ENCODE measurements around the gene CYP4F2. TPM values are rescaled to one million over a fixed set of nuclear protein-coding genes. Genes with fewer than 3 reads are reported as not detected.
"Not testable (repeated sequence)": the region's sequence is repeated elsewhere in the genome, so short reads cannot be mapped to it uniquely, and the experiment has no call there.

CYP4F2 gene
- total RNA-seq, 2 donors from 2014 or later = not detected

DNA sequence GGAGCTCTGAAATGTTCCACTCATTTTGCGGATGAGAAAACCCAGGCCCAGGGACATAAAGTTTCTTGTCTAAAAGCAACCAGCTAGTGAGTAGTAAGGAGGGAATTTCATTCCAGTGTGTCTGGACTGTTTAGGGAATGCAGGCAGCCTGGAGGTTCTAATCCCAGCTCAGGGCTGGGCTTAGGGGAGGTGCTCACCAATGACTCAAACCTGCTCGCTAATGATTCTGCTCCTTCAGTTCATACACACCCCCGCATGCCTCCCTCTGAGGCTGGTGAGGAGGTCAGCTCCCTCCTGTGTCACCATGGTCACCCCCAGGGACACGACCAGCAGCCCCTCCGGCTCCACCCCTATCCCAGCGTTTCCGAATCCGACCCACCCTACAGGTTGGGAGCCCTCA, 34.6 kb downstream of the CYP4F2 start:
- no peak for DNase-seq (ENCODE audit: low spot score)
- Histone ChIP-seq H3K27ac (no peak overlapping the region), H3K27me3 (no peaks in the 10 kb centered on the region), H3K9me3 (no peaks in the 10 kb centered on the region), H3K4me3 (no peak overlapping the region), H3K36me3 (no peaks in the 10 kb centered on the region), H3K4me1 (no peaks in the 10 kb centered on the region)
- TF ChIP-seq, protein P1, sequence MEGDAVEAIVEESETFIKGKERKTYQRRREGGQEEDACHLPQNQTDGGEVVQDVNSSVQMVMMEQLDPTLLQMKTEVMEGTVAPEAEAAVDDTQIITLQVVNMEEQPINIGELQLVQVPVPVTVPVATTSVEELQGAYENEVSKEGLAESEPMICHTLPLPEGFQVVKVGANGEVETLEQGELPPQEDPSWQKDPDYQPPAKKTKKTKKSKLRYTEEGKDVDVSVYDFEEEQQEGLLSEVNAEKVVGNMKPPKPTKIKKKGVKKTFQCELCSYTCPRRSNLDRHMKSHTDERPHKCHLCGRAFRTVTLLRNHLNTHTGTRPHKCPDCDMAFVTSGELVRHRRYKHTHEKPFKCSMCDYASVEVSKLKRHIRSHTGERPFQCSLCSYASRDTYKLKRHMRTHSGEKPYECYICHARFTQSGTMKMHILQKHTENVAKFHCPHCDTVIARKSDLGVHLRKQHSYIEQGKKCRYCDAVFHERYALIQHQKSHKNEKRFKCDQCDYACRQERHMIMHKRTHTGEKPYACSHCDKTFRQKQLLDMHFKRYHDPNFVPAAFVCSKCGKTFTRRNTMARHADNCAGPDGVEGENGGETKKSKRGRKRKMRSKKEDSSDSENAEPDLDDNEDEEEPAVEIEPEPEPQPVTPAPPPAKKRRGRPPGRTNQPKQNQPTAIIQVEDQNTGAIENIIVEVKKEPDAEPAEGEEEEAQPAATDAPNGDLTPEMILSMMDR (IDR thresholded peaks at IDR 0.05) = no peak

DNA sequence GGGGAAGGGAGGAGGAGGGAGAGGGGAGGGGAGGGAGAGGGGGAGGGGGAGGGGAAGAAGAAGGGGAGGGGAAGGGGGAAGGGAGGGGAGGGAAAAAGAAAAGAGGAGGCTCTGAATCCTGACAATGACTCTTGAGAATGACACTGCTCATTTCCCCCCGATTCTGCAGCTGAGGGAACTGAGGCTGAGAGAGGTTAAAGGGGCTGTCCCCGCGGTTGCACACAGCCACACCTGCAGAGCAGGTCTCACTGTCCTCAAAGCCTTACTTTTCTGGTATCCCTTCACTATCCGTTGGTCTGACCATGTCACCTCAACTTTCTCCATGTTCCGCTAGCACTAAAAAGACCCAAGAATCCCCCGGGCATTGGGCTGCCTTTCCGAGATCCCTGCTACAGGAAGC, 35.4 kb downstream of the CYP4F2 start:
- Histone ChIP-seq H3K4me3 (no peak overlapping the region), H3K9me3 (no peaks in the 10 kb centered on the region), H3K27me3 (no peaks in the 10 kb centered on the region), H3K36me3 (no peaks in the 10 kb centered on the region), H3K27ac (no peak overlapping the region), H3K4me1 (no peaks in the 10 kb centered on the region)
- TF ChIP-seq, protein P1 (IDR thresholded peaks at IDR 0.05) = no peak
- no peak for DNase-seq (ENCODE audit: low spot score)

DNA sequence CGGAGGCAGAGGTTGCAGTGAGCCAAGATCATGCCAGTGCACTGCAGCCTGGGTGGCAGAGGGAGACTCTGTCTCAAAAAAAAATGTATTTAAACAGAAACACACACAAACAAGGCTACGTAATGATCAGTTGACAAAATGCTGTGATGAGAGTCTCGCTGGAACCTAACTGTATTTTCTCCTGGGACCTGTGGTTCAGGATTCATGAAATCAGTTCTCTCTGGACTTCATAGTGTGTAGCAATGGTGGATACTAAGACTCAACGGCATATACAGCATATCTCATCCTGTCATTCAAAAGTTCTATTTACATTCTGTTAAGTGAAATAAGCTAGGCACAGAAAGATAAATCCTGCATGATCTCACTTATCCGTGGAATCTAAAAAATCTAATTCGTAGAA, 37.4 kb downstream of the CYP4F2 start:
- DNase-seq (ENCODE audit: low spot score) = no peak
- H3K27ac ChIP-seq = no peak overlapping the region
- H3K4me3 ChIP-seq = no peak overlapping the region
- TF ChIP-seq, protein P1 (IDR thresholded peaks at IDR 0.05) = no peak
- no peaks in the 10 kb centered on the region for H3K36me3 ChIP-seq
- H3K9me3 ChIP-seq = no peaks in the 10 kb centered on the region
- no peaks in the 10 kb centered on the region for H3K4me1 ChIP-seq
- H3K27me3 ChIP-seq = no peaks in the 10 kb centered on the region

DNA sequence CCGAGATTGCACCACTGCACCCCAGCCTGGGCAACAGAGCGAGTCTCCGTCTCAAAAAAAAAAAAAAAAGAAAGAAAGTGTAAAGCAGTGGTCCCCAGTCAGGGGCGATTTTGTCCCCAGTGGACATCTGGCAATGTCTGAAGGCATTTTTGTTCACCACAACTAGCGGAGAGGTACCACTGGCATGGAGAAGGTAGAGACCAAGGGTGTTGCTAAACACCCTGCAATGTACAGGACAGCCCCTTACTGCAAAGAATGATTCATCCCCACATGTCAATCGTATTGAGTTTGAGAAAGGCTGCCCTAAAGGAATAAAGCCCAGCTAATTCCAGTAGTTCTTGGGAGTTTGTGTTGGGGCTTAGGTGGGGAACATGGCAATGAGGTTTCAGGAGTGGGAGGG, 38.7 kb downstream of the CYP4F2 start:
- TF ChIP-seq, protein P1 (IDR thresholded peaks at IDR 0.05) = no peak
- Histone ChIP-seq H3K36me3 (no peaks in the 10 kb centered on the region), H3K4me1 (no peaks in the 10 kb centered on the region), H3K27me3 (no peaks in the 10 kb centered on the region), H3K27ac (no peak overlapping the region), H3K9me3 (no peaks in the 10 kb centered on the region), H3K4me3 (no peak overlapping the region)
- no peak for DNase-seq (ENCODE audit: low spot score)

DNA sequence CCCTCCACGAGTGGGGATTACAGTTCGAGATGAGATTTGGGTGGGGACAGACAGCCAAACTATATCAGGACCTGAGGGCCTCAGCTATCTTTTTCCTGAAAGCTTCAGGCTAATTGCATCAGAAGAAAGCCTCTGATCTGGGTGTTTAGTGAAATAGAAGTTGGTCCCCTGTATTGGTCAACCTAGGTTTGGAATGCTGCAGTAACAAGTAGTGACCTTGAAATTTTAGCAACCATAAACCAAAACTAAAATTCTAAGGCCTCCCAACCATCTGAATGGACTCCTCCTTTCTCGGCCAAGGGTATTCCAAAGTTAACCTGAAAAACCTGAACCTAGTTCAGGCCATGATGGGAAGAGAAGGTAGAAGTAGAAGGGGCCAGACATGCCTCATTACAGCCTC, 47.5 kb downstream of the CYP4F2 start:
- Histone ChIP-seq H3K4me1 (no peaks in the 10 kb centered on the region), H3K36me3 (no peaks in the 10 kb centered on the region), H3K4me3 (no peak overlapping the region), H3K27me3 (no peaks in the 10 kb centered on the region), H3K9me3 (no peaks in the 10 kb centered on the region), H3K27ac (no peak overlapping the region)
- TF ChIP-seq, protein P1 (IDR thresholded peaks at IDR 0.05) = no peak
- DNase-seq (ENCODE audit: low spot score) = no peak

DNA sequence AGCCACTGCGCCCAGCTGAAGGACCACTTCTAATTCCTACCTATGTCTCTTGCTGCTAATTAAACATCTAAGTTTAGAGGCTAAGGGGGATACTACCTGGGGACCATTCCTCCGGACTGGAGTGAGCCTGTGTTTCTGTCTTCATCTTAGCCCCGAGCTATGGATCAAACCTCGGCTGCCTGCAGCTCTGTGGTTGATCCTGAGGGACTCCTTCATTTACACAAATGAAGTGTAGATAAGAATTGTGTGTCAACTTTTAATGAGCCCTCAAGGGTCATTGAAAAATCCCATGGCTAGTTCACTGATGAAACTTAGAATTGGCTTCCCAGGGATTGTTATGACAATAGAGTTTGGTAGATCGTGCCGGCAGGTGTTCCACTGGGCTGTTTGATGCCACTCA, 51.0 kb downstream of the CYP4F2 start:
- no peak overlapping the region for H3K4me3 ChIP-seq
- H3K9me3 ChIP-seq = no peaks in the 10 kb centered on the region
- no peaks in the 10 kb centered on the region for H3K36me3 ChIP-seq
- no peaks in the 10 kb centered on the region for H3K27me3 ChIP-seq
- TF ChIP-seq, protein P1 (IDR thresholded peaks at IDR 0.05) = no peak
- H3K27ac ChIP-seq = no peak overlapping the region
- no peak for DNase-seq (ENCODE audit: low spot score)
- no peaks in the 10 kb centered on the region for H3K4me1 ChIP-seq

DNA sequence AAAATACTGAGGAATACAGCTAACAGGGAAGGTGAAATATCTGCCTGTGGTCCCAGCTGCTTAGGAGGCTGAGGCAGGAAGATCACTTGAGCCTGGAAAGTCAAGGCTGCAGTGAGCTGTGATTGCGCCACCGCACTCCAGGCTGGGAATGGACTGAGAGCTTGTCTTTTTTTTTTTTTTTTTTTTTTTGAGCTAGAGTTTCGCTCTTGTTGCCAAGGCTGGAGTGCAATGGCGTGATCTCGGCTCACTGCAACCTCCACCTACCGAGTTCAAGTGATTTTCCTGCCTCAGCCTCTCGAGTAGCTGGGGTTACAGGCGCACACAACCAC, 54.0 kb downstream of the CYP4F2 start:
- not testable (repeated sequence) for H3K27me3 ChIP-seq; DNase-seq (ENCODE audit: low spot score); H3K4me3 ChIP-seq; H3K36me3 ChIP-seq; H3K9me3 ChIP-seq; H3K27ac ChIP-seq; H3K4me1 ChIP-seq
